H1 (cell line): ENCODE data around the gene CDC123. TPM values are rescaled to one million over a fixed set of nuclear protein-coding genes. Genes with fewer than 3 reads are reported as not detected.

Source experiments
- CTCF ChIA-PET: fragments of 300-600 bp; sonication (Branson Sonifier 250); formaldehyde crosslinking; loops from one replicate; lab custom pipeline; 2021; ENCODE audit not compliant: partially characterized antibody; lab: Charles Lee
- POLR2A ChIA-PET: fragments of 300-600 bp; sonication (Branson Sonifier 250); formaldehyde crosslinking; loops from one replicate; lab custom pipeline; 2021; ENCODE audit warnings: inconsistent platforms; ENCODE audit not compliant: partially characterized antibody; lab: Charles Lee
- DNase-seq, 2 experiments: peaks; one replicate each; pipeline versions ENCODE4 v3.0.0 to v3.0.0-alpha.2; 2010 to 2022; ENCODE audit warnings: low spot score in 2 of 2, low read depth in 1 of 2, mixed read lengths in 1 of 2
- FAIRE-seq: peaks from 2 replicates; lab custom pipeline; 2011; peaks lifted over from hg19 to GRCh38; lab: Jason Lieb, UNC
- H2AFZ ChIP-seq: 2 replicates; pipeline ENCODE4 v1.8.1; 2012; ENCODE audit warnings: low read length, inconsistent platforms
- H2AK5ac ChIP-seq: 2 replicates; pipeline ENCODE4 v1.6.1; 2013; ENCODE audit warnings: low read depth, low read length
- H2BK120ac ChIP-seq: replicated peaks from 2 replicates; pipeline ENCODE3; 2013; ENCODE audit warnings: low read depth, low read length, inconsistent platforms
- H2BK12ac ChIP-seq: 2 replicates; pipeline ENCODE4 v1.6.1; 2013; ENCODE audit warnings: low read depth, low read length
- H2BK15ac ChIP-seq: 2 replicates; pipeline ENCODE4 v1.6.1; 2013; ENCODE audit warnings: low read length
- H2BK20ac ChIP-seq: 2 replicates; pipeline ENCODE4 v1.6.1; 2013; ENCODE audit warnings: low read length
- H2BK5ac ChIP-seq: 2 replicates; pipeline ENCODE4 v1.6.1; 2013; ENCODE audit warnings: low read depth, low read length
- H3K14ac ChIP-seq: 2 replicates; pipeline ENCODE4 v1.6.1; 2013; ENCODE audit warnings: inconsistent platforms; ENCODE audit not compliant: insufficient read length
- H3K18ac ChIP-seq: 2 replicates; pipeline ENCODE4 v1.6.1; 2013; ENCODE audit warnings: low read length; ENCODE audit errors: extremely low read depth
- H3K23ac ChIP-seq: 2 replicates; pipeline ENCODE4 v1.6.1; 2013; ENCODE audit warnings: inconsistent platforms; ENCODE audit not compliant: insufficient read length
- H3K23me2 ChIP-seq: 2 replicates; pipeline ENCODE4 v1.6.1; 2013; ENCODE audit warnings: low read depth, low read length
- H3K27ac ChIP-seq: 2 replicates; pipeline ENCODE4 v1.6.1; 2011; ENCODE audit warnings: low read depth, low read length, inconsistent platforms
- H3K27me3 ChIP-seq, 4 experiments: replicated peaks in 1 of 4; 1 replicate in 1 of 4; 2 replicates in 3 of 4; pipeline versions ENCODE4 v1.6.1 to v1.8.1; 2011 to 2013; ENCODE audit warnings: low read length in 3 of 4, mild to moderate bottlenecking in 3 of 4, inconsistent platforms in 2 of 4, mixed read lengths in 2 of 4, moderate library complexity in 1 of 4; ENCODE audit not compliant: control insufficient read depth in 3 of 4, insufficient read depth in 3 of 4; ENCODE audit errors: extremely low read depth in 1 of 4
- H3K36me3 ChIP-seq, 4 experiments: 2 replicates each; pipeline versions ENCODE4 v1.6.1 to v1.8.1; 2011 to 2013; ENCODE audit warnings: mild to moderate bottlenecking in 4 of 4, low read length in 3 of 4, moderate library complexity in 2 of 4, control low read depth in 1 of 4, inconsistent platforms in 1 of 4; ENCODE audit not compliant: insufficient read depth in 4 of 4, control insufficient read depth in 2 of 4
- H3K4ac ChIP-seq: replicated peaks from 2 replicates; pipeline ENCODE3; 2013; ENCODE audit warnings: low read length, low read depth, mixed read lengths, inconsistent platforms; ENCODE audit not compliant: insufficient read length
- H3K4me1 ChIP-seq, 4 experiments: replicated peaks in 1 of 4; 1 replicate in 1 of 4; 2 replicates in 3 of 4; pipeline versions ENCODE4 v1.6.1 to v1.8.1; 2011 to 2013; ENCODE audit warnings: low read length in 3 of 4, inconsistent platforms in 2 of 4, mixed read lengths in 1 of 4; ENCODE audit not compliant: insufficient read depth in 4 of 4, control insufficient read depth in 3 of 4
- H3K4me2 ChIP-seq, 2 experiments: 2 replicates each; pipeline versions ENCODE4 v1.6.1 to v1.8.1; 2011 to 2013; ENCODE audit warnings: low read depth in 2 of 2, low read length in 2 of 2, control low read depth in 1 of 2, inconsistent platforms in 1 of 2, mild to moderate bottlenecking in 1 of 2; ENCODE audit not compliant: insufficient read depth in 1 of 2
- H3K4me3 ChIP-seq, 4 experiments: fragments of 200-600, 300-600 bp in 1 of 4; sonication (generic), shearing (Covaris generic), sonication (Bioruptor Twin) in 1 of 4; 2 replicates each; pipeline versions ENCODE4 v1.5.1 to v1.8.1; 2011 to 2016; ENCODE audit warnings: low read length in 4 of 4, low read depth in 3 of 4, control low read depth in 2 of 4, inconsistent platforms in 2 of 4, mild to moderate bottlenecking in 2 of 4, mixed read lengths in 1 of 4, moderate library complexity in 1 of 4; ENCODE audit not compliant: insufficient read depth in 2 of 4; ENCODE audit errors: extremely low read depth in 1 of 4
- H3K56ac ChIP-seq: replicated peaks from 2 replicates; pipeline ENCODE3; 2013; ENCODE audit warnings: low read depth, mild to moderate bottlenecking, mixed read lengths, low read length, inconsistent platforms; ENCODE audit not compliant: insufficient read length
- H3K79me1 ChIP-seq: 2 replicates; pipeline ENCODE4 v1.6.1; 2013; ENCODE audit warnings: low read depth, low read length, control low read depth
- H3K79me2 ChIP-seq, 2 experiments: 2 replicates each; pipeline versions ENCODE4 v1.6.1 to v1.8.1; 2012 to 2013; ENCODE audit warnings: low read length in 2 of 2, mild to moderate bottlenecking in 2 of 2, inconsistent platforms in 1 of 2; ENCODE audit not compliant: insufficient read depth in 2 of 2, control insufficient read depth in 1 of 2
- H3K9ac ChIP-seq, 4 experiments: replicated peaks in 1 of 4; 1 replicate in 1 of 4; 2 replicates in 3 of 4; pipeline versions ENCODE4 v1.6.1 to v1.8.1; 2011 to 2013; ENCODE audit warnings: low read depth in 3 of 4, low read length in 3 of 4, control low read depth in 2 of 4, mild to moderate bottlenecking in 2 of 4, moderate library complexity in 2 of 4, inconsistent platforms in 1 of 4; ENCODE audit errors: extremely low read depth in 1 of 4
- H3K9me3 ChIP-seq, 2 experiments: 2 replicates each; pipeline versions ENCODE4 v1.6.1 to v1.8.1; 2012 to 2013; ENCODE audit warnings: mild to moderate bottlenecking in 2 of 2, moderate library complexity in 2 of 2, control low read depth in 1 of 2, inconsistent platforms in 1 of 2, low read depth in 1 of 2, low read length in 1 of 2, mixed read lengths in 1 of 2; ENCODE audit not compliant: insufficient read depth in 2 of 2
- H4K20me1 ChIP-seq, 2 experiments: replicated peaks in 1 of 2; 2 replicates each; pipeline versions ENCODE3 to v1.8.1; 2011 to 2013; ENCODE audit warnings: inconsistent platforms in 2 of 2, low read length in 2 of 2, mild to moderate bottlenecking in 1 of 2; ENCODE audit not compliant: insufficient read depth in 2 of 2, control insufficient read depth in 1 of 2
- H4K5ac ChIP-seq: 2 replicates; pipeline ENCODE4 v1.6.1; 2013; ENCODE audit warnings: low read length, low read depth, mixed read lengths, inconsistent platforms; ENCODE audit not compliant: insufficient read length
- H4K8ac ChIP-seq: 2 replicates; pipeline ENCODE4 v1.8.0; 2013; ENCODE audit warnings: mild to moderate bottlenecking, moderate library complexity, low read length, inconsistent platforms; ENCODE audit not compliant: insufficient read depth; ENCODE audit errors: extremely low read depth
- H4K91ac ChIP-seq: replicated peaks from 2 replicates; pipeline ENCODE3; 2013; ENCODE audit warnings: low read length, mixed read lengths, inconsistent platforms; ENCODE audit not compliant: insufficient read length
- EZH2 ChIP-seq: fragments of 200-600 bp; sonication (generic); IDR thresholded peaks from 2 replicates; pipeline ENCODE4 v1.7.1; 2012; ENCODE audit warnings: low read depth, mild to moderate bottlenecking, moderate library complexity, low read length, inconsistent platforms; ENCODE audit not compliant: severe bottlenecking
- GABPA ChIP-seq: IDR thresholded peaks from 2 replicates; pipeline ENCODE4 v1.6.1; 2011; ENCODE audit warnings: mild to moderate bottlenecking, low read length, moderate library complexity, borderline replicate concordance; ENCODE audit not compliant: insufficient read depth
- HDAC6 ChIP-seq: IDR thresholded peaks from one replicate; pipeline ENCODE4 v1.7.1; 2012; ENCODE audit warnings: low read depth, mild to moderate bottlenecking, inconsistent platforms, low read length, moderate library complexity
- KDM4A ChIP-seq: IDR thresholded peaks from one replicate; pipeline ENCODE4 v1.7.1; 2012; ENCODE audit warnings: low read depth, mild to moderate bottlenecking, moderate library complexity, low read length, inconsistent platforms; ENCODE audit not compliant: severe bottlenecking
- KDM5A ChIP-seq: fragments of 200-600 bp; IDR thresholded peaks from 2 replicates; pipeline ENCODE4 v1.7.1; 2012; ENCODE audit warnings: mild to moderate bottlenecking, low read length, inconsistent platforms, mixed read lengths
- POLR2A ChIP-seq, 2 experiments: IDR thresholded peaks; 1 replicate in 1 of 2; 2 replicates in 1 of 2; pipeline ENCODE4 v1.6.1; 2011; ENCODE audit warnings: low read depth in 2 of 2, low read length in 2 of 2, mild to moderate bottlenecking in 2 of 2; ENCODE audit errors: control extremely low read depth in 1 of 2
- RNF2 ChIP-seq: fragments of 200-900, 300-1000 bp; sonication (generic); IDR thresholded peaks from 2 replicates; pipeline ENCODE4 v1.7.1; 2016; ENCODE audit warnings: borderline replicate concordance, low read depth, mild to moderate bottlenecking, antibody characterized with exemption, low read length; ENCODE audit not compliant: poor library complexity, severe bottlenecking; ENCODE audit errors: missing control alignments
- SAP30 ChIP-seq: fragments of 300-600 bp; sonication (generic); IDR thresholded peaks from 2 replicates; pipeline ENCODE4 v1.7.1; 2012; ENCODE audit warnings: low read length, moderate library complexity, mild to moderate bottlenecking, inconsistent platforms; ENCODE audit not compliant: insufficient read depth, insufficient replicate concordance
- SIX5 ChIP-seq: IDR thresholded peaks from 2 replicates; pipeline ENCODE4 v1.6.1; 2011; ENCODE audit warnings: mild to moderate bottlenecking, low read depth, low read length
- SP4 ChIP-seq: IDR thresholded peaks from 2 replicates; pipeline ENCODE4 v1.6.1; 2012; ENCODE audit warnings: low read length, inconsistent platforms
- SRF ChIP-seq: IDR thresholded peaks from 2 replicates; pipeline ENCODE4 v1.6.1; 2011; ENCODE audit warnings: mild to moderate bottlenecking, low read depth, low read length, moderate library complexity
- WGBS, 2 experiments: shearing (Covaris generic) in 1 of 2; methylation state at CpG; one replicate each; pipeline versions ENCODE4 v1.1.6 to v1.1.7; 2013 to 2015; ENCODE audit warnings: low lambda C conversion rate in 2 of 2, mixed read lengths in 2 of 2, inconsistent platforms in 1 of 2, low coverage in 1 of 2, missing lambda C conversion rate in 1 of 2; ENCODE audit not compliant: insufficient replicate concordance in 2 of 2, insufficient coverage in 1 of 2, insufficient read length in 1 of 2; ENCODE audit errors: extremely low coverage in 1 of 2, missing lambda C conversion rate in 1 of 2; 5-methylcytosine and 5-hydroxymethylcytosine counted together
- polyA plus RNA-seq, 7 experiments: library from polyadenylated mRNA; depleted of rRNA in 3 of 7; stranded (reverse) in 5 of 7; unstranded in 2 of 7; fragments of >200 nt in 5 of 7; fragments of 200-250 nt in 2 of 7; gene quantifications; 1 replicate in 5 of 7; 2 replicates in 1 of 7; 4 replicates in 1 of 7; pipeline versions ENCODE4 v1.2.1 to v1.2.3, GENCODE V29; 2011 to 2013; ENCODE audit warnings: missing spikeins in 2 of 7, mixed read lengths in 2 of 7
- total RNA-seq: library from RNA; stranded (reverse); fragmentation: NEBNext Ultra II Directional; extraction: Animal tissue kit (Norgen Biotek cat#: 25700); gene quantifications from 2 replicates; pipeline ENCODE4 v1.2.1, GENCODE V29; 2021
- TF ChIP-seq, protein P1 (sequence below): IDR thresholded peaks from 2 replicates; pipeline ENCODE4 v1.6.1; 2011; ENCODE audit warnings: low read length, improper control_type of control experiment

Gene CDC123
- total and polyA plus RNA-seq, 2 of the 8 experiments (the other 6 are each of a cell fraction or from before 2014, with no cell fraction given): 115 to 202 TPM

DNA sequence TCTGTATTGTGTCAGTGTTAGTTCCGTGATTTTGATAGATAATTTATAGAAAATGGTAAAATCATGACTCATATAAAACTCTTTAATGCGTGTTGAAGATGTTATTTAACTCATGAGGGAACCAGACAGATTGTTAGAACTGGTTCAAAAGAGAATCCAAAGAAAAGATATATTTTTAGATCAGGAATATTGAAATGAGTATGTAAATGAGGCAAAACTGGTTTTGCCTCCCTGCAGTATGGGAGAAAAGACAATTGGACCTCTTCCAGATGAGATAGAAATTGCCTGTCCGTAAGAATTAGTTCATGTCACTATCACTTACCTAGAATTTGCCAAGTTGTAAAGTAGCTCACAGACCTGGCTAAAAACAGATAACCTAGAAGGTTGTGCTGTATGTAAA lies 17.6 kb downstream of the CDC123 start:
- H2BK5ac ChIP-seq: no peak overlapping the region
- H3K23me2 ChIP-seq: no peaks in the 10 kb centered on the region
- H4K91ac ChIP-seq: no peak overlapping the region
- no peak overlapping the region for H2AK5ac ChIP-seq
- CTCF ChIA-PET: interaction anchor here (0.6 to 4.9 kb wide), 13 partner anchors 11 to 1867 kb away, joined by 3 to 42 read pairs (median 5); no protein-coding TSS in a partner anchor
- no peaks in the 10 kb centered on the region for H3K9me3 ChIP-seq
- H2BK20ac ChIP-seq: no peak overlapping the region
- H2AFZ ChIP-seq: no peak overlapping the region
- H3K27ac ChIP-seq: no peak overlapping the region
- H2BK120ac ChIP-seq: no peak overlapping the region
- no peak overlapping the region for H3K9ac ChIP-seq
- H3K4me3 ChIP-seq: no peak overlapping the region
- H3K4me2 ChIP-seq: no peak overlapping the region
- no peak overlapping the region for H3K18ac ChIP-seq
- no peak for FAIRE-seq
- DNase-seq: no peak
- no peaks in the 10 kb centered on the region for H3K4me1 ChIP-seq
- no peak overlapping the region for H3K4ac ChIP-seq
- H3K27me3 ChIP-seq: no peaks in the 10 kb centered on the region
- H3K79me2 ChIP-seq: peaks cover 0 to 25% of the 10 kb centered on the region in 2 experiments; a peak in 3 of 4 replicates
- peaks cover 2% of the 10 kb centered on the region; the same call in 1 of the 2 replicates for H3K79me1 ChIP-seq
- no peak overlapping the region for H3K14ac ChIP-seq
- no peak overlapping the region for H3K23ac ChIP-seq
- H4K8ac ChIP-seq: no peak overlapping the region
- no peak overlapping the region for H4K5ac ChIP-seq
- H2BK12ac ChIP-seq: no peak overlapping the region
- POLR2A ChIA-PET: interaction anchor here (1.8 kb wide), 1 partner anchor 10 kb away, joined by 7 read pairs; no protein-coding TSS in a partner anchor
- peaks cover 2 to 7% of the 10 kb centered on the region in 2 experiments for H4K20me1 ChIP-seq
- WGBS, 2 experiments: 92% methylated on average over 3 of the region's 3 CpGs; no CpG with 5 or more reads in 1 of the 2 experiments
- H2BK15ac ChIP-seq: no peak overlapping the region
- no peak overlapping the region for H3K56ac ChIP-seq
- peaks cover 10 to 60% (median 39%) of the 10 kb centered on the region in 4 experiments for H3K36me3 ChIP-seq
- TF ChIP-seq SIX5 (no peak), HDAC6 (no peak), RNF2 (no peak), SAP30 (no peak), SRF (no peak), POLR2A (IDR thresholded peaks at IDR 0.05; ENCODE audit: control extremely low read depth in 1 of 2, low read depth in 2 of 2, low read length in 2 of 2) (no peak), GABPA (no peak), EZH2 (no peak), KDM4A (no peak), SP4 (no peak), KDM5A (no peak)
- TF ChIP-seq, protein P1, sequence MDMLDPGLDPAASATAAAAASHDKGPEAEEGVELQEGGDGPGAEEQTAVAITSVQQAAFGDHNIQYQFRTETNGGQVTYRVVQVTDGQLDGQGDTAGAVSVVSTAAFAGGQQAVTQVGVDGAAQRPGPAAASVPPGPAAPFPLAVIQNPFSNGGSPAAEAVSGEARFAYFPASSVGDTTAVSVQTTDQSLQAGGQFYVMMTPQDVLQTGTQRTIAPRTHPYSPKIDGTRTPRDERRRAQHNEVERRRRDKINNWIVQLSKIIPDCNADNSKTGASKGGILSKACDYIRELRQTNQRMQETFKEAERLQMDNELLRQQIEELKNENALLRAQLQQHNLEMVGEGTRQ: no peak
